Right ventricle myocardium inferior (tissue), 1 donor: ENCODE results near the gene ADD3. TPM values are rescaled to one million over a fixed set of nuclear protein-coding genes. Genes with fewer than 3 reads are reported as not detected.
A peak's percentile ranks its signal among the peaks of the same experiment; 100 is the strongest.
"Not testable (repeated sequence)": the region's sequence is repeated elsewhere in the genome, so short reads cannot be mapped to it uniquely, and the experiment has no call there.

ENCODE experiments used
- ATAC-seq: fragments of 200-7000 bp; cut with Tn5 transposase; one replicate; pipeline ENCODE4 v1.9.1; 2020; ENCODE audit warnings: mild to moderate bottlenecking, moderate library complexity
- DNase-seq: peaks from one replicate; pipeline ENCODE4 v3.0.0; 2021; ENCODE audit errors: missing footprints
- intact Hi-C: fragments of 100-400 bp; cut with DNase I; formaldehyde crosslinking; loops from one replicate; pipeline ENCODE4 v1.11.0; 2022
- total RNA-seq: library from RNA; stranded (reverse); fragmentation: NEBNext Ultra II Directional; extraction: Animal tissue kit (Norgen Biotek cat#: 25700); gene quantifications from one replicate; pipeline ENCODE4 v1.2.1, GENCODE V29; 2021
- donor health status: DM: no; HTN: yes; CAD: no; lungs with severe emphysema.

The ADD3 gene
- total RNA-seq, 1 donor from 2014 or later, result 121 TPM

DNA sequence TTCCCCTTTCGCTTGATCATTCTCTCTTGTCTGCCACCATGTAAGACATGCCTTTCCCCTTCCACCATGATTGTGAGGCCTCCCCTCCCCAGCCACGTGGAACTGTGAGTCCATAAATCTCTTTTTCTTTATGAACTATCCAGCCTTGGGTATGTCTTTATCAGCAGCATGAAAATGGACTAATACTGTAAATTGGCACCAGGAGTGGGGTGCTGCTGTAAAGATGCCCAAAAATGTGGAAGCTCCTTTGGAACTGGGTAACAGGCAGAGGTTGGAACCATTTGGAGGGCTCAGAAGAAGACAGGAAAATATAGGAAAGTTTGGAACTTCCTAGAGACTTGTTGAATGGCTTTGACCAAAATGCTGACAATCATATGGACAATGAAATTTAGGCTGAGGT is 40.4 kb downstream of the ADD3 start:
- ATAC-seq, intact Hi-C loops, DNase-seq: not testable (repeated sequence)

DNA sequence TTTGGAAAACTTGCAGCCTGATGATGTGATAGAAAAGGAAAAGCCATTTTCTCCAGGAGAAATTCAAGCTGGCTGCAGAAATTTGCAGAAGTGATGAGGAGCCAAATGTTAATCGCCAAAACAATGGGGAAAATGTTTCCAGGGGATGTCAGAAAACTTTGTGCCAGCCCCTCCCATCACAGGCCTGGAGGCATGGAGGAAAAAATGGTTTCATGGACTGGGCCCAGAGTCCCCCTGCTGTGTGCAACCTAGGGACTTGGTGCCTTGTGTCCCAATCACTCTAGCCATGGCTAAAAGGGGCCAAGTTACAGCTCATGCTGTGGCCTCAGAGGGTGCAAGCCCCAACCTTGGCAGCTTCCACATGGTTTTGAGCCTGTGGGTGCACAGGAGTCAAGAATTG is 41.0 kb downstream of the ADD3 start:
- no peak for DNase-seq
- intact Hi-C loops, result no loop called here
- no peak for ATAC-seq

DNA sequence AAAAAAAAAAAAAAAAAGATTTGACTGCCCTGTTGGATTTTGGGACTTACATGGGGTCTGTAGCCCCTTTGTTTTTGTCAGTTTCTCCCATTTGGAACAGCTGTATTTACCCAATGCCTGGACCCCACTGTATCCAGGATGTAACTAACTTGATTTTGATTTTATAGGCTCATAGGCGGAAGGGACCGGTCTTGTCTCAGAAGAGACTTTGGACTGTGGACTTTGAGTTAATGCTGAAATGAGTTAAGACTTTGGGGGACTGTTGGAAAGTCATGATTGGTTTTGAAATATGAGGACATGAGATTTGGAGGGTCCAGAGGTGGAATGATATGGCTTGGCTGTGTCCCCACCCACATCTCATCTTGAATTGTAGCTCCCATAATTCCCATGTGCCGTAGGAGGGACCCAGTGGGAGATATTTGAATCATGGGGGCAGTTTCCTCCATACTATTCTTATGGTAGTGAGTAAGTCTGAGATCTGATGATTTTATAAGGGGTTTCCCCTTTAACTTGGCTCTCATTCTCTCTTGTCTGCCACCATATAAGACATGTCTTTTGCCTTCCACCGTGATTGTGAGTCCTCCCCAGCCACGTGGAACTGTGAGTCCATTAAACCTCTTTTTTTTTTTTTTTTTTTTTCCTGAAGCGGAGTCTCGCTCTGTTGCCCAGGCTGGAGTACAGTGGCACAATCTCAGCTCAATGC is 42.3 kb downstream of the ADD3 start:
- ATAC-seq, DNase-seq, intact Hi-C loops: not testable (repeated sequence)

DNA sequence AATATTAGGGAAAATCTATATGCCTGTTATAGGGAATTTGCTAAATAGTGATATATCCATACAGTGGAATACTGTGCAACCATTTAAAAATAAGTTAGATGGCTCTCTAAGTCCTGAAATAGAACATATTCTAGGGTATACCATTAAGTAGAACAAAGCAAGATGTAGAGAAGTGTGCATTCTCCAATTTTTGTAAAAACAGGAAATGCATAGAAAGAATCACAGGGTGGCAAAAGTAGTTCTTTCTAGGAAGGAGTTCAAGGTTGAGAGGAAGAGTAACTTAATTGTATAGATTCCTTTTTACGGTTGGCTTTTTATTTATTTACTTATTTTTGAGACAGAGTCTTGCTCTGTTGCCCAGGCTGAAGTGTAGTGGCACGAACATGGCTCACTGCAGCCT is 43.7 kb downstream of the ADD3 start:
- no peak for ATAC-seq
- DNase-seq, result no peak
- intact Hi-C loops, result no loop called here

DNA sequence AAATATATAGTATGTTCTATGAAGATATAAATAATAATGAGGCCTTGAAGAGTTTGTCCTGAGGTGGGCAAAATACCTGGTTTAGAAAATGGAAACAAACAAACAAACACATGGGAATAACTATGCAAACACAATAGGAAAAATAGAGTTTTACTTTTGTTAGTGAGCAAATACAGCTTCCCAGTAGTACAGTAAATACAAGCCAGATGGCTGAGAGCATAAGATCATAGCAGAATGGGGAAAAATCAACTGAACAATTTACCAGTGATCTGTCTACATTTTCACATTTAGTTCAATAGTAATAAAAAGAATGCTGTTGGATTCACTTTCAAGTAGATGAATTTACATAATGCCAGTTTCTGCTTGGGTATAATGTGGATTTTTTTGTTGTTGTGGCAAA is 45.1 kb downstream of the ADD3 start:
- intact Hi-C loops, result no loop called here
- no peak for DNase-seq
- no peak for ATAC-seq

DNA sequence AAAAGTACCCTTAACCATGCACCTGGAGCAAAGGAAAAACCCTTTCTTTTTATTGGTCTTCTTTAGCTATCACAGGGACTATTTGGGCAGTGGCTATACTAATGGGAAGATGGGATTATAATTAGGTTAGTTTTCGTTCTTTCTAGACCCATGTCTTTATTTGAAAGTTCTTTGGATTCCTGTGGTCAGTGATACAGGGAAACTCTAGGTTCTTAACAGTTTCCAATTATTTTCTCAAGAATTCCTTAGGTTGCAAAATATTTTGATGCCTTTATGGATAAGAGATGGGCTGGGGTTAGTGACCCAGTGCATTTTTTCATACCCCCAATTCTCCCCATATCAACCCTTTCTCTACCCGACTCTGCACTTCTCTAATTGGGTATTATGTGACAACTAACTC is 49.0 kb downstream of the ADD3 start:
- DNase-seq (no peak), ATAC-seq (no peak)
- intact Hi-C loops, result no loop called here

DNA sequence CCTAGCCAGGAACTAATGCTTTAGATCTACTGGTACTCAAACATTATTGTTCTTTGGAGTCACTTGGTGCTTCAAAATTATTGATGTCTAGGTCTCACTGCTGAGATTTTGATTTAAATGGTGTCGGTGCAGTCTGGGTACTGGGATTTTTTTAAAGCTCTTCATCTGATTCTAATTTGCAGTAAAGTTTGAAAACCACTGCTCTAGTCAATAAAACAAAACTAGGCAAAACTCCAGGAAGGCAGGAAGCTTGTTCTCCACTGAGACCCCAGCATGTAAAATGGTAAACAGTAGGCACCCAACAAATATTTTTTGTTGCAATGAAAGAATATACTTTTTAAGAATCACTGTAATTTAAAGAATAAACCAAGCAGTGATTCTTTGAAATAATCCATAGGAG is 49.7 kb downstream of the ADD3 start:
- intact Hi-C loops, result no loop called here
- no peak for ATAC-seq
- no peak for DNase-seq

DNA sequence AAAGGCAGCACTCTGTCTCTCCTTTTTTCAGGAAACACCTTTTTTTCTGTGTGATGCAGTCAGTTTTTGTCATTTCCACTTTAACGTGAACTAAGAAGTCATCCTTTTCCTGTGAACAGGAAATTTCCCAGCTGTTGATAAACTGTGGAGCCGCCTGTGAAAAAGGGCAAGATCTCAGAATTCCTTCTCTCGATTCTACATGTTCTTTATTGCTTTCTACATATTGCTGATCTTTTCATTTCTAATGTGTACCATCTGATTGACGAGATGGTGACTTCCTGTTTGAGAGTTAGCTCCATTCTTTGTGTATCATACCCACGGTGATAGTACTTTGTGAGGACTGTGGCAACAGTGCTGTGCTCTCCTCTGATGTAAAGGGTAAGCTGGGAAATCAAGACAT is 50.4 kb downstream of the ADD3 start:
- no peak for ATAC-seq
- no peak for DNase-seq
- intact Hi-C loops, result no loop called here

DNA sequence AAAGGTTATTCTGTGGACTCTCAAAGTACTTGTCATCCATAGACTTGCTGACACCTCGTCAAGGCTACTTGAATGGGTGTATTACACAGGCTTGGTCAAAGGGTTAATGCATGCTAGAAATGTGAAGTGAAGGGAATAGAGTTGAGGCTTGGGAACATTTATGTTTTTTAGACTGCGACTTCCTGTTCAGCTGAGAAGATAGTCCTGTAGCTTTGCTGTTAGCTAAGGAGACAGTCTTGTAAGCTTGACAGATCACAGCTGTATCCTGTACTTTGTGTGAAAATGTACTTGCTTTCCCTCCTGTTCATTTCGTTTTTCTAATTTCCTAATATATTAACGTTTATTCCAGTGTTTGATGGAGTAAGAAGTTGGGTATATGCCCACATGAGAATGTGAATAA is 52.1 kb downstream of the ADD3 start:
- DNase-seq, result no peak
- intact Hi-C loops, result no loop called here
- peak; percentile 80 for ATAC-seq

DNA sequence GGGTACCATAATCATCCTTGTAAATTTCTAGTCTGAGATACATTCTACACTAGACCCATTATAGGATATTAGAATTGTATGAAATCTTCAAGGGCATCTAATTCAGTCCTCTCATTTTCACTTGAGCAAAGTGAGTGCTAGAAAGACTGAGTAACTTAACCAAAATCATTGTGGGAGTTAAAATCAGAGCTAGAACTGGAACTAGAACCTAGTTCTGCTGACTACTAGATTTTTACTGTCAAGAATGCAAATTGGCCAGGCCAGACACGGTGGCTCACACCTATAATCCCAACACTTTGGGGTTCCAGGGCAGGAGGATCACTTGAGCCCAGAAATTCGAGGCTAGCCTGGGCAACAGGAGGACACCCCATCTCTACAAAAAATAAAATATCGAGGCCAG is 53.9 kb downstream of the ADD3 start:
- ATAC-seq, result no peak
- DNase-seq, result no peak
- intact Hi-C loops, result no loop called here

DNA sequence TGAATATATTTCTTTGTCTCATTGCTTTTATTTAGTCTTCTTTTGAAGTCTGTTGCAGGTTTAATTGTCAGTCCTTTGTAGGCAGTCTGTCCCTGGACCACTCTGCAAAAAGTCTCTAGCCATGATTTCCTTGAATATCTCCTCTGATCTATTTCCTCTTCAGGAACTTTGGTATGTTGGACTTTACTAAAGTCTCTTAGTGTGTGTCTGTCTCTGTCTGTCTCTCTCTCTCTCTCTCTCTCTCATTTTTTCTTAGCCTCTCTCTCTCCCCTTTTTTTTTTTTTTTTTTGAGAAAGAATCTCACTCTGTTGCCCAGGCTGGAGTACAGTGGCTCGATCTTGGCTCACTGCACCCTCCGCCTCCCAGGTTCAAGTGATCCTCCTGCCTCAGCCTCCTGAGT is 57.5 kb downstream of the ADD3 start:
- intact Hi-C loops, result no loop called here
- no peak for DNase-seq
- no peak for ATAC-seq

DNA sequence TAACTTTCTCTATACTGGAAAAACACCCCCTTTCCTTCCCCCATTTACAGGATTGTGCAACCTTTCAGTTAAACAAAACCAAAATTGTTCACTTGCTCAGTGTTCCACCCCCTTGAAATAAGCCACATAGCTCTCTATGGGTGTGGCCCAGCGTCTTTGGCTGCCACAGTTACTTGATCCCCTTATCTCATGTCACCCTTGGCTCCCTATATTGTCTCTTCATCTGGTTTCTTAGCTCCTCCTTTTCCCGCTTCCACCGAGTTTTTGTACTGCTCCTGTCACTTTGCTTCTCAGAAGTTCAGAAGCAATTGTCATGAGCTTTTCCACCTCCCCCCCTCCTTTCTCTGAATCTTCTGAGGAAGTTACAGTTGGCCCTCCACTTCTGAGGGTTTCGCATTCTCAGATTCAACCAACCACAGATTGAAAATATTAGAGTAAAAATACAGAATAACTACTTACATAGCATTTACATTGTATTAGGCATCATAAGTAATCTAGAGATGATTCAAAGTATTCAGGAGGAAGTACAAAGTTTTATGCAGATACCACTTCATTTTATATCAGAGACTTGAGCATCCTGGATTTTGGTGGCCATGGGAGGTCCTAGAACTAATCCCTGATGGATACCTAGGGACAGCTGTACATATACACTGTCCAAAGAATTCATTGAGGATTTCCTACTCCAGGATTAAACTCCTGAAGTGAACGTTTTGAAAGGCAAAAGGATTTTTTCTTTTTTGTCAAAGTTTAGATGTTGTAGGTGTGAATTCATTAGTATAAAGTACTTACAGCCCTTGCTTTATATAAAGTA is 60.4 kb downstream of the ADD3 start:
- DNase-seq (peak; percentile 74), ATAC-seq (peak; percentile 94)
- intact Hi-C loops, result no loop called here

DNA sequence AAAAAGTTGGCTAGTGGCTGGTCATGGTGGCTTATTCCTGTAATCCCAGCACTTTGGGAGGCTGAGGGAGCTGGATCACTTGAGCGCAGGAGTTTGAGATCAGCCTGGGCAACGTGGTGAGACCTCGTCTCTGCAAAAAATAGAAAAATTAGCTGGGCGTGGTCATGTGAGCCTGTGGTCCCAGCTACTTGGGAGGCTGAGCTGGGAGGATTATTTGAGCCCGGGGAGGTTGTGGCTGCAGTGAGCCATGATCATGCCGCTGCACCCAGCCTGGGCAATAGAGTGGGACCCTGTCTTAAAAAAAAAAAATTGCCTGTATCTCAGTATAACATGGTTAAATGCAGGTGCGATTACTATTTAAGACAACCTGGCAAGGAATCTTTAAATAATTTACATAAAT is 61.0 kb downstream of the ADD3 start:
- ATAC-seq (no peak), DNase-seq (no peak)
- intact Hi-C loops, result no loop called here

DNA sequence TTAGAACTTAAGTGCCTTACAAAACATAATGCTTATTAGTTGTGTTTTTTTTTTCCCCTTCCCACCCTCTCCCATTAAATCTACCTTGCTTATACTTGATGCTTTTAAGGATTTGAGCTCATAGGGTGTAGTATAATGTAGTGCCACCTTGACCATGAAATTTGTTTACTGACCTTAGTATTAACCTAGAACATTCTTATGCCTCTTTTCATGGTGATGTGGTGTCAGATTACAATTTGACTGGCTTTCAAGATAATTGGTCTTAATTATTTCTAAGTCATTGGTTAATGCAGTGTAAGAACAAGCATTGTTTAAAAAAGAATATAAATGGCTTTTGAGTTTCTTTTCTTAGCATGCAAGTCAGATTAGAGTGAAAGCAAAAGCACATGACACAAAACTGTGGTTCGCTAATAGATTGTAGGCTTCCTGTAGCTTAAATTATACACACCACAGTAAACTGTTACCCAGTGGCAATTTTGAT is 61.8 kb downstream of the ADD3 start:
- intact Hi-C loops, result no loop called here
- ATAC-seq, result no peak
- no peak for DNase-seq

DNA sequence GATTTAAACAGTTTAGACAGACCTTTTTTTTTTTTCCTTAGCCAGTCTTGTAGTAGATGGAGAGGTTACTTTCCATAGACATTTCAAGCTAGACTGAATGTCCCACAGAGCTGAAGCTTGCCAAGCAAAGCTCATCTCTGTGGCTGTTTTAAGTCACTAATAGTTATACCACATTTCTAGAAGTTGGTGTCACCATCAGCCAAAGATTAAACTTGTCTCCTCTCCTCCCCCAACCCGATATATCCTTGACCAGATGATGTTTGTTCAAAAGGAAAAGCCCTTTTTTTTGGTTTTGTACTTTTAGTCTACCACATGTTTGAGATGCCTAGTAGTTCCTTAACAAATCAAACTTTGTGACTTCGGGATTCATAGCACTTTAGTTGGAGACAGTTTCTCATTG is 66.1 kb downstream of the ADD3 start:
- no peak for ATAC-seq
- intact Hi-C loops, result no loop called here
- DNase-seq, result no peak

DNA sequence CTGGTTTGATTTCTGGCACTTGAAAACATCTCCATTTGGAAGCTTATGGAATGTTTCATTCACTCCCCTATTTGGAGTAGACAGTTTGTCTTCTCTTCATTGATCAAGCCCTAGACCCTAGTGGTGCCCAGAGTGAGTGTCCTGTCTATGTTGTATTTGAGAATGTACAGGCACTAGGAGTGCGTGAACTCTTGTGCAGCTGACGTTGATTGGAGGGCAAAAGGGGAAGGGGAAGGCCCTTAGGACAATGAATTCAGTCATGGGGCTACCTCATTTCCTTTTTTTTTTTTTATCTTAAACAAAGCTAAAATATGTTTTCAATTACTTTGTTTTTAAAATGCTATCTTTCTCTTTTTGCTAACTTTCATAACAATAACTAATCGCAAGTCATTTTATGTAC is 66.5 kb downstream of the ADD3 start:
- ATAC-seq, result no peak
- intact Hi-C loops, result no loop called here
- no peak for DNase-seq

DNA sequence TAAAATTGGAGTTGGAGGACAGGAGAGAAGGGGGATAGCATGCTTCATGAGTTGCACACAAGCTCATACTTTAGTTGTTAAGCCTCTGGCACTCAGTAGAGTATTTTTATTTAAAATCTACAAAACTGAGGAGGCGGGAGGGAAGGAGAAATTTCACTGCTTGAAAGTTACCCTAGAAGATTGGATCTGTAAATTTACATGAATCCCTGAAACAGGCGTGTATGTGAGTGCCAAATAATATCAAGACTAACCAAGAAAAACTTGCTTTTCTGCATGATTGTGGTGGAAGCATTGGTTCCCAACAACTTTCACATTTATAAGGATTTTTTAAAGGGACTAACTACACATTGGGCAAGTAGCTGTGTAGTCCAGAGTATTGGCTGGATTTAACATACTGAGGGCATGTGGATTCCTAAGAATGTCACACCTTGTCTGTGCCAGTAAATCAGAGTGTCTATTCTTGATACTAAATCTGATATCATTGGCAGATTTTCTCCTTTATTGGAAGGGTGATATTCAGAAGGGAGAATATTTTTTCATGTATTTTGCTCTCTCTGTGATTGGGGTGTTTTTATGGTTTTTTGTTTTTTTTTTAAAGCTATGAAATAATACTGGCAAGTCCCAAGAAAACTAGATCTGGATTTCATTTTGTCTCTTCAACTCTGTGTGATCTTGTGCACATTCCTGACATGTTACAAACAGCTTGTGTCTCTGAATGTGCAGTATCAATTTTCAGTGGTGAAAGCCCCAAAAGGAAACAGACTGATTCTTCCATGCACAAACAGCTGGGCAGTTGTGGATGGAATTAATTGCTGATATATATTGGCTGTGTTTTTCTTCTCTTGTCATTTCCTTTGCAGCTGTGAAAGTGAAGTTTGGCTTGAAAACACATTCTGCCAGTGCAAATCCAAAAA is 67.2 kb downstream of the ADD3 start:
- intact Hi-C loops, result loop anchor here (5.0 kb wide), 1 partner anchor 42 kb away; no protein-coding TSS in a partner anchor
- peak; percentile 64 for ATAC-seq
- no peak for DNase-seq

DNA sequence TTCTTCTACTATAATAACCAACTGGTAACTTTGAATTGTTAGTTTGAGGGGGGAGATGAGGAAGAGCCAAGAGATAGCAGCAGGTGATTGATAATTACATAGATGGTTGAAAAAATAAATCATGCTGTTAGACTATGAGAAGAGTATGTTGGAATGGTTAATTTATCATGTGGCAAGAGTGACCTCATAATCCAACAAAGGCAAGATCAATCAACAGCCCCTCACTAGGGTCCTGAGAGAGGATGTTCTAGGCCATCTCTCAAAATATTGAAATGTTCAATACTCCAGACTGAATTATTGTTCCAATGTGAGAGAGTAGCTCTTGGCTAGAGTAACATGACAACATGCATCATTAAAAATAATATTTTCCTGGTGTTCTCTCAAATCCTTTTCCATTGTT is 67.9 kb downstream of the ADD3 start:
- ATAC-seq, result no peak
- DNase-seq, result no peak
- intact Hi-C loops, result loop anchor here (2.0 to 5.0 kb wide), 2 partner anchors 42 to 69 kb away; partner anchors contain the start of gene ADD3
